HG02623 (cell line): ENCODE measurements around the gene OMA1.

Source experiments
- ATAC-seq: cut with Tn5 transposase; IDR thresholded peaks from one replicate; pipeline ENCODE4 v1.9.1; 2021; ENCODE audit warnings: moderate library complexity; ENCODE audit not compliant: unreplicated experiment

OMA1 gene

DNA sequence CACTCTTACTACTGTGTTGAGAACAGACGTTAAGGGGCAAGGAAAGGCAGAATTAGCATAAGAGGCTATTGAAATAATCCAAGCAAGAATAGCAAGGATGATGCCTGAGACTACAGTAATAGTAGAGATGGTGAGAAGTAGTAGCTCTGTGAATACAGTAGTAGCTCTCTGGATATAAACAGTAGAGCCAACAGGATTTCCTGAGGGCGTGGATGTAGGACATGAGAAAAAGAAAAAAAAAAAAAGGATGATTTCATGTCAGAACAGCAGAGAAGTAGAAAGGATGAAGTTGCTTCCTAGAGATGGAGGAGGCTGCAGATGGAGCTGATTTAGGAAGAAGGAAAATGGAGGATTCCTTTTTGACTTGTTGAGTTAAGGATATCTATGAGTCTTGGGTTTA lies 112.3 kb downstream of the OMA1 start:
- no peak for ATAC-seq

GRCh38 chr1:58432851-58433668 lies 113.5 kb downstream of the OMA1 start:
- no peak for ATAC-seq

GRCh38 chr1:58431901-58432620 lies 114.5 kb downstream of the OMA1 start:
- no peak for ATAC-seq
